Fibroblast of skin of back (primary cell): ENCODE data around the gene SLC39A9. TPM values are rescaled to one million over a fixed set of nuclear protein-coding genes. Genes with fewer than 3 reads are reported as not detected.

Experiments
- DNase-seq: peaks from one replicate; pipeline ENCODE4 v3.0.0-alpha.2; 2013
- polyA plus RNA-seq, 2 experiments: library from polyadenylated mRNA; unstranded; fragments of 120-200 nt; gene quantifications; one replicate each; pipeline ENCODE4 v1.2.1, GENCODE V29; 2013; ENCODE audit not compliant: insufficient read length in 2 of 2

Gene SLC39A9, protein sequence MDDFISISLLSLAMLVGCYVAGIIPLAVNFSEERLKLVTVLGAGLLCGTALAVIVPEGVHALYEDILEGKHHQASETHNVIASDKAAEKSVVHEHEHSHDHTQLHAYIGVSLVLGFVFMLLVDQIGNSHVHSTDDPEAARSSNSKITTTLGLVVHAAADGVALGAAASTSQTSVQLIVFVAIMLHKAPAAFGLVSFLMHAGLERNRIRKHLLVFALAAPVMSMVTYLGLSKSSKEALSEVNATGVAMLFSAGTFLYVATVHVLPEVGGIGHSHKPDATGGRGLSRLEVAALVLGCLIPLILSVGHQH
- polyA plus RNA-seq (2013, experiment 1 of 2; ENCODE audit: insufficient read length), result 42.2 TPM
- 39.6 TPM for polyA plus RNA-seq (2013, experiment 2 of 2; ENCODE audit: insufficient read length)

- DNase-seq, result peak; percentile 98
Measured at GRCh38 chr14:69398053-69398817, at the start of gene SLC39A9, which contains the start of gene ERH. Gene SLC39A9, plus strand, starts transcription at chr14:69398692. Its CDS starts 678 bp downstream, at chr14:69399370. Gene ERH, minus strand, starts transcription at chr14:69398299. Its CDS starts 66 bp downstream, at chr14:69398233.

DNA sequence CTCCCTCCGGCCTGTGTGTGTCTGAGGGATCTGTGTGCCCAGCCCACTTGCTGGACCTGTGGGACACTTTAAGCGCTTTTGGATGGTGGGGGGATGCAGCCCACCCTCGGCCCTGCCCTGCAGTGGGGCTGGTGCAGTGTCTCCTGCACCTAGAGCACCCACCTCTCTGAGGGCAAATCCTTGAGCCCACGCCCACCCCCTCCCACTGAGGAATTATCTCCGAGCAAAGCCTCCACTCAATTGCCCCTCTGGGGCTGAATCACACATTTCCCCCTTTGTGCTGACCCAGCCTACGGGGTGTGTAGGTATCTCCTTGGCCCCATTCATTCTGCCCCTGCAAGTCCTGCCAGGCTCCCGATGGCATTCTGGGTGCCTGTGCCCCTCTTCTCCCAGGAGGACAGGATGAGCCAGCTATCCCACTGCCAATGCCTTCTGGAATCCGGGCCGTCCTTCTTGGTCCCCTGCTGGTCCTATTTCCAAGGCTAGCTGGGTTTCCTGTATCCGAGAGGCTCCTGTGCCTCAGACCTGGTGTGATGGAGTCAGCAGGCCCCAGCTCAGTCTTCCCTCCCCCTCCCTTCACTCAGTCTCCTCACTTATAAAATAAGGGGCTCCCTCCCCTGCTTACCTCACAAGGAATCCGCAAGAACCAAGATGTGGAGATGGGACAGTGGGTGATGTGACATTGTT, 49.3 kb upstream of the SLC39A9 start:
- no peak for DNase-seq

DNA sequence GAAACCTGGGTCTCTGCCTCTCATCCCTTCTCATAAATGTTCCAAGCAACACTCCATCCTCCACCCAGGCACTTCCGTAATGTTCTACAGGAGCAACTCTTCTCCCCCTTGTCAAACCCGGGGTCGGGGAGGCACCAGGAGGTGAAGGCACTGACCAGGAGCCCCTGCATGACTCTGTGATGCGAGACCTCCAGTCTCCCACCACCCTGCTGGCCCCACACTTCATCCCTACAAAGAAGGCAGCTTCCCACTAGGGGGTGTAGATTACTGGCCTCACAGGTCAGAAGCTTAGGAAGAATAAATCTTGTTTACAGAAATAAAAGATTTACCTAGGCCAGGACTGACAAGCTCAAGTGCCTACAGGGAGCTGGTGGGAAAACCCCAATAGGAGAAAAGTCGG, 47.6 kb upstream of the SLC39A9 start:
- DNase-seq, result no peak

GRCh38 chr14:69351385-69351784, 47.1 kb upstream of the SLC39A9 start:
- DNase-seq, result no peak

DNA sequence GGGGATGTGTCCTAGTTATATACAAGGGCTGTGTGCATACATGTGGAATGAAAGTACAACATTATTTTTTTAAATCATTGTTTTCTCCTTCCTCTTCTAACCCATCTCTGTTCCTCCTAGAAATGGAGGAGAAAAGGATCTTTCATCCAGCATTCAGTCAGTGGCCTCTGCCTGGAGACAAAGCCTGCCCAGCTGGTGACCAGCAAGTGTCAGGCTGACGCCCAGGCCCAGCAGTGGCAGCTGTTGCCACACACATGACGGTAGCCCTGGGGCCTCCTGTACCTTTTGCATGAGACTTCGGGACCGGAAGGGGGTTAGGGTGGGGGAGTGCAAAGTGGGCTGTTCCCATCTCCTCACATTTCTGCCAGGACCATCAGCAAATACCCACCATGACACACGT, 46.6 kb upstream of the SLC39A9 start:
- no peak for DNase-seq

- no peak for DNase-seq
Measured at GRCh38 chr14:69353168-69353567, 45.3 kb upstream of the SLC39A9 start.

DNA sequence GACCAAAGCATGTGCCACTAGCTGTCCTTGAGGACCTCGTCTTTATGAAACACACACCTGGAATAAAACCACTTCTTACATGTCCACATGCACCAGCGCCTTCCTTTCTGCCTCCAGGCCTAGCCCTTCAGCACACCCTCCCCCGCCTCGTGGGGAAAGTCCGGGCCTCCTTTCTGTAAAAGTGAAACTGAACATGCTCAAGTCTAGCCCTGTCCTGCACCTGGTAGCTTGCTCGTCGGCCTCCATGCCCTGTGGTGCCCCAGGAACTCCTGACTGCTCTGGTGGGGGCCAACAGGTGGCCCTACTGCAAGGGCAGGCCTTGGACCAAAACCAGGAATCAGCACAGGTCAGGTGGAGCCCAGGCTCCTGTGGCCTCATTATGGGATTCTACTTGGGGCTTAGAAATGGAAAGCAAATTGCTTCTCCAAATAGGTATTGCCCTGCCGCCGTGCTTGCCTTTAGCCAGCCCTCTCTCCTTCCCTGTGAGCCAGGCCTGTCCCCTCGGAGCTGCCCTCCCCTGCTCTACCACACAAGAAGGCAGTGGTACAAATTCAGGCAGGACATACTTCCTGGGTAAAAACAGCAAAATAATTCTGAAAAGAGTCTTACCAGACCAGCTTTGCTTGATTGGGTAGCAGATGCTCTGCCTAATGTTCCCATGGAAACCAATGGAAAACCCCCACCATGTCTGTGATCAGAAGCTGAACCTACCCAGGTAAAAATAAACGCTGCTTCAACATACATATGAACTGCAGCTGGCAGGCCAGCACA, 43.9 kb upstream of the SLC39A9 start:
- DNase-seq, result no peak

DNA sequence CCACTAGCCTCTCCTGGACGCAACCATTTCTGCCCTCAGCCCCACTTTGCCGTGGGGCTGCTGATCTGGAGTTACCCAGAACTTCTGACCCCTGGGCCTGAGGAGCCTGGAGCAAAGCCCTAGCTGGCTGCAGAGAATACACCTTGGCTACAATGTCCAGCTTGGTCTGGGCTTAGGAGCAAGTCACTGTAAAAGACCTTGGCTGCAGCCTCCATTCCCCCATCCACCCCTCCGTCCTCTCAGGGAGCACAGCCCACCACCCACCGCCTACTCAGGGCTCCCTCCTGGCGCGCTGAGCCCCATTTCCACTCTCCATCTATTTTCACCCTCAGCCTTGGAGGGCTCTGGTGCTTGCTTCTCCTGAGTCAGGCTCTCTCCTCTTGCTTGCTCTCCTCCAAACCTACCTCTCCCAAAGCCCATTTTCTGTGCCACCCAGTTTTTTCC, 43.3 kb upstream of the SLC39A9 start:
- DNase-seq, result no peak

- peak; percentile 63 for DNase-seq
Measured at GRCh38 chr14:69355607-69356281, 42.7 kb upstream of the SLC39A9 start.

DNA sequence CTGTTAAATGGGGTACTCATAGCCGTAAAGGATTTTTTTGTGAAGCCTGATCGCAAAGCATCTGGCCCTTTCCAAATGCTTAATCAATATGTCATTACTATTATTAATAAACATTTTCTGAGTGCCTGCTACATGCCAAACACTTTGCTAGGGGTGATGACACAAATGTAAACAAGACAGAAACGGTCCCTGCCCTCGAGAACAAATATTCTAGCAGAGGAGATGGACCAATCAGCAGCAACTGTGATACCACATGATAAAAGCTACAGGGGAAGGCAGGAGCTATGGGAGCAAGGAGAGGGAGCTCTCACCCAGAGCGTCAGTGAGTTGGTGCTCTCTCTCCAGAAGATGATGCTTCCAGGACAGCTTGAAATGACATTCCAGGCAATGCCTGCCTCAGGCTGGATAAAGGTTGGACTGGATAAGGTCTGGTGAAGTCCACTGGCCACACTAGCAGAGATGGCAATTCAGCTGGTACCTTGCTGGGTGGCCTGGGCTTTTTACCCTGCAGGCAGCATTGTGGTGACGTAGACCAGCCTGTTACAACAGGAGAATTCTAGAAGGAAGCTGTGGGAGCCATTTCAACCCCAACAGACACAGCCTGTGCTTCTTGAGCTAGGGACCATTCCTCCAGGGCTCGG, 41.5 kb upstream of the SLC39A9 start:
- DNase-seq, result no peak

GRCh38 chr14:69357544-69358200, 40.8 kb upstream of the SLC39A9 start:
- no peak for DNase-seq

- DNase-seq, result no peak
Measured at GRCh38 chr14:69358233-69358963, 40.1 kb upstream of the SLC39A9 start.

DNA sequence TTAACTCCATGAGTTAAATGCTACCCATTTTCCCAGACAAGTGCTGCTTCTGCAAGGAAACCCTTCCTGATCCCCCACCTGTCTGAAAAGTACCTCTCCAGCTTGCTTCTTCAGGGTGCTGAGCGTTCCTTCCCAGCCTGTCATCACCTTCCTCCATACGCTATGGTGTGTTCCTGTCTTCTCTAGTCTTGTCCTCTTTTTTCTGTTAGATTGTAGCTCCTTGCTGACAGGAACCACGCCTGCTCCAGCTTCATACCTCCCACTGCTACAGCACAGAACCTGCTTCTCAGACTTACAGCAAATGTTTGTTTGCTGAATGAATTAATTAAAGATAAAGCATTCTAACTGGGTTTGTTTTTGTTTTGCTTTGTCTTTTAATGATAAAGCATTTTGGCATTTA, 39.5 kb upstream of the SLC39A9 start:
- DNase-seq, result no peak

- no peak for DNase-seq
Measured at GRCh38 chr14:69360438-69361108, 37.9 kb upstream of the SLC39A9 start.

DNA sequence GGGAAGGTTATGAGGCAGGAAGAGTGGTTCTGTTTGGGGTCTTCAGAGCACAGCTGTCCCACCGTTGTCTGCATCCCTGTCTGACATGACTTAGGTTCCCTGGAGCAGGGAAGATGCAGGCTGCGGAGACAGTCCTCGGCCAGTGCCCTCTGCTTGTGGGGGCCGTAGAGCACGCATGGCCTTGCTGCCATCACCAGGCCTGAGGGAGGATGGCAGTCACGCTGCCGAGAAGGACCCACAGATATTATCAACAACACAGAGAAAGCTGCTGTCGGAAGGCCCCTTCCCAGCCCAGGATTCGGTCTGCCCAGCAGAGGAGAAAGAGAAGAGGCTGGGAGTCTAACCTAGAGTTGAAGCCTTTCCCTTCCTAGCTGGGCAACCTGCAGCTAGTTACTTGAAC, 35.4 kb upstream of the SLC39A9 start:
- peak; percentile 36 for DNase-seq

GRCh38 chr14:69363964-69364363, 34.5 kb upstream of the SLC39A9 start:
- no peak for DNase-seq

DNA sequence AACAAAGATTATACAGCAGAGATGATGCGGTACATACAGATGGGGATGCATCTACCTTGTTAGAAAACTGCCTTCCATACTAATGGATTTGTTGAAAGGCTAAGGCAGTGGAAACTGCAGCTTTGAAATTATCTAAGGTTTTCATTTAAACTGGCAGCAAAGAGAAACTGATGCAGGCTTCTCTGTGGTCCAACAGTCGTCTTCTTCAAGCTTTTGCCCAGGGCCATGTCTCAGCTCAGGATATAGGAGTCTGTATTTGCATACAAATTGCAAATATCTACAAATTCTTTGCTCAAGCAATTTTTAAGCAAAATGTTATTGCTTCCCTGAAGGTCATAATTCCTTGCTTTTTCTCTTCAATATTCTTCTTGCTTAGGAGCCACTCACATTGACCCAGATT, 34.1 kb upstream of the SLC39A9 start:
- DNase-seq, result no peak

DNA sequence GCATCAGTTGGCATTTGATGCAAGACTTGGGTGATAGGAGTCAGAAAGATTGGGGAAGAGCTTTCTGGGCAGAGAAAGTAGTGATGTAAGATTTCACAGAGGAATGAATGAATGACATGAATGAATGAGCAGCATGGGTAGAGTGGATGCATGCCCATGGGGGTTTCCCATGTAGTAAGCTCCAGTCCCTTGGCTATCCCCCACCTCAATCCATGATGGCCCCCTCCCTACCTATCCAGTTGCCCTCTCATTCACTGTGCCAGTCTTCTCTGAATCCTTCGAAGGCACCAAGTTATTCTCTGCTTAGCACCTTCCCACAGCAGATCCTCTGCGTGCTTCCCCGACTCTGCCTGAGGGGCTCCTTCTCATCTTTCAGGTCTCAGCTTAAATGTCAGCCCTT, 32.4 kb upstream of the SLC39A9 start:
- DNase-seq, result no peak

- DNase-seq, result no peak
Measured at GRCh38 chr14:69366761-69367160, 31.7 kb upstream of the SLC39A9 start.
